ENCODE measurements around the gene STEAP1B.
"Not testable (repeated sequence)": the region's sequence is repeated elsewhere in the genome, so short reads cannot be mapped to it uniquely, and the experiment has no call there.

STEAP1B gene

DNA sequence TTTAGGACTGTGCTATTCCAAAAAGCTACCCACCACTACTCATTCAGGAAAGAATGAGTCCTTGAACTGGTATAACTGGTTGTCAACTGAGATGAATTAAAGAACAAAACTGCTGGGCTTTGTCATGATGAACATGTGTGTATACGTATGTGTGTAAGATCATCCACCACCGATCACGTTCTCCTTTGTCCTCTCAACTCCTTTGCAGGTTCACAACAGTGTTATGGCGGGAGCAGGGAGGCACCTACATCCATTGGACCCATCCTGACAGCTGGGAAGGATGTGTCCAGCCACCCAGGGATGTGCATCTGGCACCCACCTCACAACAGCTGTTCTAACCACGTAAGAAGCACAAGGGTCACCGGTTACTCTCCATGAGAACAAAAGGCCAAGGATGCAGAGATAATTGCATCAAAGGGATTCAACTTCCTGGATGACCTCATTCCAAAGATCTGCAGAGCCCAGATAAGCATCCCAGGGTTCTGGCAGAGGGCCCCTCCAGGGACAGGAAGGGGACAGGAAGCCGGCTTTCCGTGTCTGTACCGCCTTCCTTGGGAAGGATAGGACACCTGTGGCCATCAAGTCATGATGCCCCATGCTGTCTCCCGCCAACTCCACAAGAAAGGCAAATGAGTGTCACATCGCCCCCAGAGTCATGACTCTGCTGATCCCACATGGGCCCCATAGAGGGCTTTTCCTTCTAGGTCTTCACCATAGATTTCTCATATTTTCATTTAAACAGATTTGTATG is 66.1 kb downstream of the STEAP1B start:
- in situ Hi-C loops (cut with HindIII; ENCODE audit: low sequenced_read_pairs): no loop called here

DNA sequence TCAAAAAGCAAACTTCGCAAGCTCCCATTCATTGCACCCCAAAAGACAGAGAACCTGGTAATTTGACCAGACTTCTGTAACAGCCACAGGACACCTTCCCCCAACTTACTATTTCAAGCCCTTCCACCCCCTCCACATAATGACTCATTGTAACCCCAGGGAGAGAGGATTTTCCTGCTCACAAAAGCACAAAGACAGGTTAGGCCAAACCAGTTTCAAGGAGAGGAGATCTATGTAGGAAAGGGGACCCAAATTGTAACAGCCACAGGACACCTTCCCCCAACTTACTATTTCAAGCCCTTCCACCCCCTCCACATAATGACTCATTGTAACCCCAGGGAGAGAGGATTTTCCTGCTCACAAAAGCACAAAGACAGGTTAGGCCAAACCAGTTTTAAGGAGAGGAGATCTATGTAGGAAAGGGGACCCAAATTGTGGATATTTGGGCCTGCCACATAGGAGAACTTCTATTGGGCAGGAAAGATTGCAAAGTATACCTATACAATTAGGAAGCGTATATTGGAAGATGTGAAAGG is 66.8 kb downstream of the STEAP1B start:
- in situ Hi-C loops (cut with HindIII; ENCODE audit: low sequenced_read_pairs): not testable (repeated sequence)

DNA sequence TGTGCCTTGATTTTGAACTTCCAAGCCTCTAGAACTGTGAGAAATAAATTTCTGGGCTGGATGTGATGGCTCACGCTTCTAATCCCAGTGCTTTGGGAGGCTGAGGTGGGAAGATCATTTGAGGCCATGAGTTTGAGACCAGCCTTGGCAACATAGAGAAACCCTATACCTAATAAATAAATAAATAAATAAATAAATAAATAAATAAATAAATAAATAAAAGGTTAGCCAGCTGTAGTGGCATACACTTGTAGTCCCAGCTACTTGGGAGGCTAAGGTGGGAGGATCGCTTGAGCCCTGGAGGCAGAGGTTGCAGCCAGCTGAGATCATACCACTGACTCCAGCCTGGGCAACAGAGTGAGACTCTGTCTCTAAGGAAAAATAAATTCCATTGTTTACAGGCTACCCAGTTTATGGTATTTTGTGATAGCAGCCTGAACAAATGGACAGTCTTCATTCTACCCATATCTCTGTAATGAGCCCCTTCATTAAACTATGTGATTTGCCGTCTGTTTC is 67.7 kb downstream of the STEAP1B start:
- in situ Hi-C loops (cut with HindIII; ENCODE audit: low sequenced_read_pairs): no loop called here

DNA sequence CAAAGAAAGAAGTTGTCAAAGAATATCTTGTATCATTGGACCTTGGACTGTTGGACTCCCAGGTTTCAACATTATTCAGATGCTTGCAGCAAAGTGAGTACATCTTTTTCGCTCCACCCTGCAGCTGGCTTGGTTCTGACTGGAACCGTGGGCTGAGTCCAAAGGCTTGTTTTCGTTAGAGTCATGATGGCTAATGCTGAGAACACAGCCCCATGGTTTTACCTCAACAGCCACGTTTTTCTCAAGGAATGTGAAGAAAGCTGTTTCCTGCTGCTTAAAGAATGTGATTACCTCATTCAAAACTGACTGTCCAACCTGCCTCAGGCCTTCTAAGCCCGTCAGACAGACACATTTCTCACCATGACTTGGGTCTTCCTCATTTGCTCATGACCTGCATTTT is 69.5 kb downstream of the STEAP1B start:
- in situ Hi-C loops (cut with HindIII; ENCODE audit: low sequenced_read_pairs): no loop called here

DNA sequence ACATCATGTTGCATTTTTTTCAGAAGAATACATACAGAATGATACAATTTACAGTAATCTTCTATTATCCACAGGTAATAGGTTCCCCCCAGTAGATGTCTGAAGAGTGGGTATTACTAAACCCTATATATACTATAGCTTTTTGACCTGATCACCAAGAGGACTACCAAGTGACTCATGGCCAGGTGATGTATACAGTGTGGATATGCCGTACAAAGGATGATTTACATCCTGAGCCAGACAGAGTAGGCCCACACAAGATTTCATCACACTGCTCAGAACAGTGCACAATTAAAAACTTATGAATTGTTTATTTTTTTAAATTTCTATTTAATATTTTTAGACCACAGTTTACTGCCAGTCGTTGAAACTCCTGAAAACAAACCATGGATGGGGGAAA is 70.6 kb downstream of the STEAP1B start:
- in situ Hi-C loops (cut with HindIII; ENCODE audit: low sequenced_read_pairs): no loop called here

DNA sequence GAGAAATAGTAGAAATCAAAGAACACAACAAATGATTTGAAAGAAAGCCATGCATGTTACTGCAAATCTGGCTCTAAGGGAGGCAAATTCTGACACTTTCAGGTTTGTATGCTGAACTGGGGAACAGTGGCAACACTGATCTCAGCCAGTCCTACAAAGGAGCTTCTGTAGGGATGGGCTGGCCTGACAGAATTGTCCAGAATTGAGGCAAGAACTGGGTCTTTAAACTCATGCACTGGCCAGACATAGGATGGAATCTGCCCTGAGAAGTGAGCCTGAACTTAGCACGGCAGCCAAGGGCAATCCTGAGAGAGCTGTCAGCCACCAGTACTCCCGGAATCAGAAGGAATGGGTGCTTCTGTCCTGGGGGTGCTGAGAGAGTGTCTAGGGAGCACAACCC is 72.1 kb downstream of the STEAP1B start:
- in situ Hi-C loops (cut with HindIII; ENCODE audit: low sequenced_read_pairs): no loop called here

DNA sequence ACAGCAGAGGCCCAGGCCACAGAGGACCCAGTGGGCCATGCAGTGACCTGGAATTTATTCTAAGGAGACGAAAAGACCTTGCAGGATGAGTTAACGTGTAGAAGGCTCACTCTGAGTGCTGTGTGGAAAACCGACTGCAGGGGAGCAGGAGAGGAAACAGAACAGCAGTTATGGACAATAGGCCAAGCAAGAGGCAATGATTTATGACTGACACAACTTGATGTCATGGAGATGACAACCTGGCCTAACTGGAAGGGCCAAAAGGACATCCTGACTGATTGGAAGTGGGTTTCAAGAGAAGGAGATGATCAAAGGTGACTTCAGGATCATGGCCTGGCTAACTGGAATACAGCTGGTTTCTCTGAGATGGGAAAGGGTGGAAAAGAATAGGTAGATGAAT is 72.9 kb downstream of the STEAP1B start:
- in situ Hi-C loops (cut with HindIII; ENCODE audit: low sequenced_read_pairs): no loop called here

DNA sequence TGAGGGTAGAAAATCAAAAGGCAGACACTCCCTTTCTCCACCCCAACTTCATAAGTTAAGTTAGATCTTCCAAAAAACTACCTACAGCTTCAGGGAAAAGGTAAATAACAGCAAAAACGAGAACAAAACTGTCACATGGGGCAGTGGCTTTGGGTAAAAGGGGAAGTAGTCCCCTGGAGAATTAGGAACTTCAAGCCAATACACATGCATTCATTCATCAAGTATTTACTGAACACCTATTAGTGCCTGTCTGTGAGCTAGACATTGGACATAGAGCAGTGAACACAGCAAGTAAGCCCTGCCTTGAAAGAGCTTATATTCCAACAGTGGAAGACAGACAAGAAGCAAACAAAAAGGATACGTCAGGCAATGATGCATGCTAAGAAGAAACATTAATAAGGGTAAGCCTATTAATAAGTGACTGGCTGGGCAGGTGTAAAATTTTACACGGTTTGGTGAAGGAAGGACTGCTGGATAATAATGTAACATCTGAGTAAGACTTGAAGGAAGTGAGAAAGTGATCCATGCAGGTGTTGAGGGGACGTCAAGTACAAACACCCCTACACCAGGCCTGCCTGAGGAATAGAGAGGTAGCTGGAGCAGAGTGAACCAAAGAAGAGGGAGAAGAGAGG is 73.4 kb downstream of the STEAP1B start:
- in situ Hi-C loops (cut with HindIII; ENCODE audit: low sequenced_read_pairs): no loop called here

DNA sequence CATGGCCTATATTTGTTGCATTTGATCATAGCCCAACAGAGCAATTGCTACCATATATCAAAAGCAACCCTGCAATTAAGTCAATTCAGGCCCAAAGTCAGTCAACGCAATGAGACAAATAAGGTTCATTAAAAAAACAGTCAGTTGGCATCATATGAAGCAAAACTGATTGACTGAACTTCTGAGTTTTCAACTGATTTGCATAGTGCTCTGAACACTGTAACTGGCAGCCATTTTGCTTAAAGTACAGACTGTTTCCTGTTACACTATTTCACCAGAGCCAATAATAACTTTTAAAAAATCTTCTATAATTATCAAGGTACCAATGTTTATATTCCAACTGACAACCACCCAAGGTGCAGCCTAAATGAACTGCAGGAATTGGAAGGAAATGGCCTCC is 74.6 kb downstream of the STEAP1B start:
- in situ Hi-C loops (cut with HindIII; ENCODE audit: low sequenced_read_pairs): no loop called here

DNA sequence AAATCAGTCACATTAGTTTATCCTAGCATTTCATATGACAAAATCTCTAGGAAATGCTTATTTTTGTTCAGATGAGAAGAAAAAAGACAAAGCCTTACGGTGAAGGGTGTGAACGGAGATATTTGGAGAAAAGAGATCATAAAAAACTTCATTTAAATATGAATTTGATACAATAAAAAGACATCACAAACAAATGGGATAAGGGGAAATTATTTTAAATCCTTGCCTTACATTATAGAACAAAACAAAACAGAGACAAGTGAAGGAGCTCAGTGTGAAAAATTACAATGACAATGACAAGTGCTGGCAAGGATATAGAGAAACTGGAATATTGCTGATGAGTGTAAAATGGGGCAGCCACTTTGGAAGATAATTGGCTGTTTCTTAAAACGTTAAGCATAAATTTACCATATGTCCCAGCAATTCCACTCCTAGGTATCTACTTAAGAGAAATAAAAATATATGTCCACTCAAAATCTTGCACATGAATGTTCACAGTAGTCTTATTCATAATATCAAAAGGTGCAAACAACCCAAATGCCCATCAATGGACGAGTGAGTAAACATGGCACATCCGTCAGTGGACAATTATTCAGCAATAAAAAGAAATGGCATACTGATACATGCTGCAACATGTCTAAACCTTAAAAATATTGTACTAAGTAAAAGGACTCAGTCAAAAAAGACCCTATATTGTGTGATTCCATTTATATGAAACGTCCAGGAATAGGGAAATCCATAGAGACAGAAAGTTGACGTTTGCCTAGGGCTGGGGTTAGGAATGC is 77.0 kb downstream of the STEAP1B start:
- in situ Hi-C loops (cut with HindIII; ENCODE audit: low sequenced_read_pairs): no loop called here

DNA sequence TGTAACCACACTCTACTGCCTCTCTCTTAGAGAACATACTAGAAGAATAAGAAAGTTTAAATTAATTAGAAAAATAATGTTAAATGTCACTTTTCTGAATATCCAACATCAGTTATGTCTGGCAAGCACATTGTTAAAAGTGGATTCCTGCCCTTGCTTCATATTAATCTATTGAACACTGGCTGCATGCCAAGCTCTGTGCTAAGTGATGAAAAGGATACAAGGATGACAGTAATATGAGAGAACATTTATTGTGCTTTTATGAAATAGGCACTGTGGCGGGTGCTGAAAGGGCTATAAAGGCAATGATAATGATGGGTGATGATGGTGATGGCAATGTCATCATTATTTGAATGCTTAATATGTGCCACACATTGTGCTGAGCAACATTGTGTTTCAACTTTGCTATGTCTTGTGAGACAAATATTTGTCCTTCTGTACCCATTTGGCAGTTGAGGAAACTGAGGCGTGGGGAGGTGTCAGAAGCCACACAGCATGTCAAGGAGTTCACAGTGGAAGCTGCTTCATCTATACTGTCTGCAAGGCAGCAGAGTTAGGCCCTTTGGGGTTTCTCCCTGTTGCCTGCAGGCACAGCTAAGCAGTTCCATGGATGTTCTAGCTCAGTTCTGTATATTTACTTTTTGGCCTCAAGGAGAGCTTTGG is 78.9 kb downstream of the STEAP1B start:
- in situ Hi-C loops (cut with HindIII; ENCODE audit: low sequenced_read_pairs): no loop called here

DNA sequence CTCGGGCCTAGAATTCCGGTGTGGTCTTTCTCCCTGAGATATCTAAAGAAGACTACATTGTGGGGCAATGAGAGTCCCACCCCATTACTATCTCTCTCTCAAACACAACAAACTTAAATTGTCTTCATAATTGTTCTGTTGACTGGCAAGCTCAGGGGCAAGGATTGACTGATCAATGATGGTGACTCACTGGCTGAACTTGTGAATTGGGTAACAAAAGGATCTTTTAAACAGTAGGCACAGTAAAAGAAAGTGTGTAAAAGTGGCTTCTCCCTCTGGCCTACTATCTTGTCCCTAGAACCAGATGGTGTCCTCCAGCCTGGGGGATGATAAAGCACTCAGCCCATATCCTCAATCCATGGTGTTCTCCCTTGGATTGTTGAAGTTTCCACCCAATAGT is 80.0 kb downstream of the STEAP1B start:
- in situ Hi-C loops (cut with HindIII; ENCODE audit: low sequenced_read_pairs): no loop called here

DNA sequence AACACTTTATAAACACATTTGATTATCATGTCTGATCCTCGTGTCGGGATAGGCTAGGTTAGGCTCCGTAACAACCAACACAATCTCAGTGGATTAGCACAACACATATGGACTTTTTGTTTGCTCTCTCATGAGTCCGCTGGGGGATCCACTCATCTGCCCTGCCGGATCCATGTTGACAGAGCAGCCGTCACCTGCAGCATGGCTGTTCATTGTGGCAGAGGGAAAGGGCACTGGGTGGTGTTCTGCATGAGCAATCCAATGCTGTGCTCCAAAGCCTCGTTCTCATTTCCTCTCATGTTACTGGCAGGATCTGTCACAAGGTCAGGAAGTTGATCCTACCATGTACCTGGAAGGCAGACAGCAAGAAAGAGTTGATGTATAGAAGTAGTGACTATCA is 80.5 kb downstream of the STEAP1B start:
- in situ Hi-C loops (cut with HindIII; ENCODE audit: low sequenced_read_pairs): no loop called here

DNA sequence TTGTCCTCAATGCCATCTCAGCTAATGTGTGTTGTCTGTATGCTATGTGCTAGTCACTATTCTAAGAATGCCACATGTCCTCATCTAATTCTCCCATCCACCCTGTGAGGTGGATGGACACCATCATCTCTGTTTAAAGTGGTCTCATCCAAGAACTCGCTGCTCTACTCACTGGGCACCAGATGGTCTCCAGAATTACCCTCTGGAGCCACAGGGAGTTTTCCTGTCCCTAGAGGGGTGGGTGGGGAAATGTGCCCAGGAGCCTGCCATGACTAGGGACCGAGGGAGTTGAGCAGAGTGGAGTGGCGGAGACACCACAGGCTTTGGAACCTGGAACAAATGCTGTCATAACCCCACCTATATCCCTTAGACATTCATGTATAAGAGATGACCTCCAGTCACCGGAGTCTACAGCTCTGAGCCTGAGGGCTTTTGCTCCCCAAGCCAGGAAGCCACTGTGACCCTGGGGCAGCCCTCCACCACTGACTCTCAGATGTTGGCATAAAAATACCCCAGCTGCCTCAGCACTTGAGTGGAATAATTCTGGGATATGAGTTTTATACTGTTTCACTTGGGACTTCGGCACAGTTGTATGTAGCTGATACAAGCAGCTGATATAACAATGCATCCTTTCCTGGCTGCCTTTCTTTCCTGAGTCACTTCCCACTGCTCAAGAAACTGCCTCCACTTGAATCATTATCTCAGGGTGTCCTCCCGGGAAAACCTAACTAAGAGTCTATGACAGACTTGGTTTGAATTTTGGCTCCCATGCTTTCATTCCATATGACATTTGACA is 81.5 kb downstream of the STEAP1B start:
- in situ Hi-C loops (cut with HindIII; ENCODE audit: low sequenced_read_pairs): no loop called here

DNA sequence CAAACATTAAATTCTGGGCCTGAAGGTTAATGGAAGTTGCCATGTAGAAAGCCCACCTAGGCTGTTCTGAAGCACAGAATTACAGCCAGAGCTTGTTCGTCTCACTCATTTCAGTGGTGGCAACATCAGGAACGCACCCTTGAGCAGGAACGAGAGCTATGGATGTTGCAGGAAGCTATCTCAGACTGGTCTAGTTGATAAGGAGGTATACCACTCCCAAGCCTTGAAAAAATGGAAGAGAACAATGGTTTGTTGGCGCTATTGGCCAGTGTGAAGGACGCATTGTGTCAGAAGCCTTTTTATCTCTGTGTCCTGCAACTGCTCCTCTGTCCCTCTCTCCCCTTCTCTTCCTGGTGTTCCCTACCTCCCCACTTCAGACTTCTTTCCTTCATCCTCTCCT is 82.1 kb downstream of the STEAP1B start:
- in situ Hi-C loops (cut with HindIII; ENCODE audit: low sequenced_read_pairs): no loop called here

DNA sequence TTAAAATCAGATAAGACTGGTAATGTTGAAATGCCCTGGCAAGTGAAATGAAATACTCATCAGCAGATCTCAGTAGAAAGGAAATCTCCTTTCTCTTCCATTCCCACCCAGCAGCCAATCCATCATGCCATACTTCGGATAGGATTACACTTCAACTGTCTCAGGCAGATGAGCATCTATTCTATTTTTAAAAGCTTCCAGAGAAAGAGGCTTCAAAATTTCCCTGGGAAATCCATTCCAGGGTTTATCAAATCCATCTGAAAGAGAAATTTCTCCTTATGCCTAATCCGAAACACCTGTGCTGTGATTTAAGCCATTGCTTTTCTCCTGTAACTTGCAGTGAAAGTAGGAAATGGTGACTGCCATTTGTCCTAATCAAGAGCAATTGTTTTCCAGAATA is 82.6 kb downstream of the STEAP1B start:
- in situ Hi-C loops (cut with HindIII; ENCODE audit: low sequenced_read_pairs): no loop called here

DNA sequence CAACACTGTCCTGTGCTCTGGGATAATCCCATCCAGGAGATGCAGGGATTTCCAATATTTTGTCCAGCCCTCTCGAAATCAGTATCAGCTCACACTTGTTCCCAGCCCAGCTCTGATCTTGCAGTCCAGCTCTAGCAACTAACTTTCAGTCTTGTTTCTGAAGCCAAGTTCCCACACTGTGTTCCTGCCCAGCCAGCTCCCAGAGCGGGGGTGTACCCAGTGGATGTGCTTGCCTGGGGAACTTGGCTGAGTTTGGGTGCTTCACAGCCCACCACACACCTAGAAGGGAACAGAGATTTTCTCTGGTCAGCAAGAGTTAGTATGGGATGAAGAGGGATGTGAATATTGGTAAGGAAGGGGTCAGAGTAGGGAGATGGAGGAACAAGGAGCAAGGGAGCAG is 85.6 kb downstream of the STEAP1B start:
- in situ Hi-C loops (cut with HindIII; ENCODE audit: low sequenced_read_pairs): no loop called here

DNA sequence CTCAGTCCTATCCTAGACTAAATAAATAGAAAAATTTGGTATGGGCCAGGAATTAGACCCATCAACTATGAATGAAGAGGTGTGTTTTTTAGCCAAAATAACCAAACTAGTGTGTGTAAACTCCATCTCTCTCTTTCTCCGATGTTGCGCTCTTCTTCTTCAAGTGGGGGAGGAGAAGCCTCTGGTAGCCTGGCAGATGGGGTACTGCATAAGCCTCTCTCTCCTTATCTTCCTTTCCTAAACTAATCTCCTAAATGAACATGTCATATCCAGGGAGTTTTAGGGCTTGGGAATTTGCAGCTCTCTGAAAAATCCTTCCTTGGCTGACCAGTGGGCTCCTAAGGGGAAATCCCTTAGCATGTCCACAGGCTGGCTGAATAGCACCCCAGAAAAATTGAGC is 86.8 kb downstream of the STEAP1B start:
- in situ Hi-C loops (cut with HindIII; ENCODE audit: low sequenced_read_pairs): no loop called here

DNA sequence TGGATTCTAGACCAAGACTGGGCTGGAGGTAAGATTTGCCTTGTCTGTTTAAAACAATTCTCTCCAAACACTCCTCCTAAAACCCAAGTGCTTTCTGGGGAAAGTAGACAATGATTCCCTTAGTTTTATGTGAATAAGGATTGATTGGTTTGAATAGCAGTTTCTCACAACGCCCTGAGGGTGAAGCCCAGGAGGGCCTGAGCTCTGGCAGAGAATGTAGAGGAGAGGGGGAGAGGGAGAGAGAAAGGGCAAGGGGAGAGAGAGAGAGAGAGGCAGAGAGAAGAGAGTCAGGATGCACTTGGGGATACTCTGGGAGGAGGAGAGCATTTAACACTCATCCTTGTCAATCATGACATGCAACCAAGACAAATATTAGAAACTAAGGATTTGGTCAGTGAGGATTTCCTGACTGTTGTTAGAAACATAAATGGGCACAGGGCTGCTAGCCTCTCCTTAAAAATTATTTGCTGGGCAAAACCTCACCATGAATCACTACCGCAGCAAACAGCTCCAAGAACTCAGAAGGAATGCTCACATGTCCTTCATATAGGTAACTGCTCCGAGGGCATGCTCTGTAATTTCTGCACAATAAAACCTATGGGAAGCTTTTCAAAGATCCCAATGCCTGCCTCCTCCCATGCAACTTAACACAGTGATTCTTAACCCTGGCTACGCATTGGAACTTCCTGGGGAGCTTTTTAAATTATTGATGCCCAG is 87.9 kb downstream of the STEAP1B start:
- in situ Hi-C loops (cut with HindIII; ENCODE audit: low sequenced_read_pairs): no loop called here

DNA sequence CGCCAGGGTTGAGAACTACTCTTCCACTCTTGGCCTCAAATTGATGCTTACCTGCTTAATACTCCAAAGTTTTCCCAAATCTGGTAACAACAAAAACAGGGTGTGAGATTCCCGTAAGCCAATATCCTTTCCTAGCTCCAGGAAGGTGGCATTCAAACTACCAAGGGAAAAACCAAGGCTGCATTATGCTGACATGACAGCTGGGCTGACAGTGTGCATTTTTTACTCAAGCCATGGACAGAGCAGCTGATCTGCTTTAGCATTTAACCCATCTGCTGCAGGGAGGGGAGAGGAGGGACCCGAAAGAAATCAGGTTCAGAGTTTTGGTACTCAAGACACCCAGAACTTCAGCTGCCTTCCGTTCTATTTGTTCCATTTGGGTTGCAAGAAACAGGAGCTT is 93.3 kb downstream of the STEAP1B start:
- in situ Hi-C loops (cut with HindIII; ENCODE audit: low sequenced_read_pairs): no loop called here

Data from endothelial cell of hepatic sinusoid (primary cell).